DMS114 treated with DMSO at 0.1 percent for 48 hours (cell line): ENCODE results near the gene SALL4.
"Not testable (repeated sequence)": the region's sequence is repeated elsewhere in the genome, so short reads cannot be mapped to it uniquely, and the experiment has no call there.

Experiments used
- DNase-seq: peaks from one replicate; lab custom pipeline; 2025; ENCODE audit not compliant: unreplicated experiment; lab: John Stamatoyannopoulos, UW

SALL4 gene

GRCh38 chr20:51803148-51803854, 980 bp upstream of the SALL4 start:
- peak; percentile 92 for DNase-seq

- DNase-seq = no peak
Observed at GRCh38 chr20:51801823-51802123, 548 bp downstream of the SALL4 start.

- no peak for DNase-seq
Observed at GRCh38 chr20:51801122-51801822, 1.0 kb downstream of the SALL4 start.

GRCh38 chr20:51800872-51801121, 1.5 kb downstream of the SALL4 start:
- DNase-seq = no peak

- DNase-seq = peak; percentile 88
Observed at GRCh38 chr20:51800060-51800871, 2.1 kb downstream of the SALL4 start.

- no peak for DNase-seq
Observed at GRCh38 chr20:51799401-51799860, 2.9 kb downstream of the SALL4 start.

GRCh38 chr20:51797357-51798025, 4.8 kb downstream of the SALL4 start:
- DNase-seq = peak; percentile 95

- no peak for DNase-seq
Observed at GRCh38 chr20:51796340-51796739, 6.0 kb downstream of the SALL4 start.

GRCh38 chr20:51792960-51793359, 9.4 kb downstream of the SALL4 start:
- no peak for DNase-seq

- DNase-seq = no peak
Observed at GRCh38 chr20:51791626-51792025, 10.7 kb downstream of the SALL4 start.

- DNase-seq = no peak
Observed at GRCh38 chr20:51790256-51790655, 12.1 kb downstream of the SALL4 start.

- DNase-seq = no peak
Observed at GRCh38 chr20:51789434-51789833, 12.9 kb downstream of the SALL4 start.

- DNase-seq = no peak
Observed at GRCh38 chr20:51788822-51789221, 13.5 kb downstream of the SALL4 start.

- no peak for DNase-seq
Observed at GRCh38 chr20:51784299-51784698, 18.0 kb downstream of the SALL4 start.

- not testable (repeated sequence) for DNase-seq
Observed at GRCh38 chr20:51778229-51778759, 24.0 kb downstream of the SALL4 start.

- DNase-seq = no peak
Observed at GRCh38 chr20:51775241-51775640, 27.1 kb downstream of the SALL4 start.

GRCh38 chr20:51772236-51772635, 30.1 kb downstream of the SALL4 start:
- no peak for DNase-seq

GRCh38 chr20:51769976-51770615, 32.2 kb downstream of the SALL4 start:
- no peak for DNase-seq

- no peak for DNase-seq
Observed at GRCh38 chr20:51768759-51769517, 33.4 kb downstream of the SALL4 start.
